Bronchial epithelial cell (primary cell): Measurements from ENCODE around the gene ZBTB8B. TPM values are rescaled to one million over a fixed set of nuclear protein-coding genes. Genes with fewer than 3 reads are reported as not detected.

Experiments used
- DNase-seq: peaks from one replicate; pipeline ENCODE4 v3.0.0-alpha.2; 2010; ENCODE audit warnings: low read depth
- FAIRE-seq: peaks from 2 replicates; lab custom pipeline; 2011; peaks lifted over from hg19 to GRCh38; lab: Jason Lieb, UNC
- H3K27me3 ChIP-seq: 2 replicates; pipeline ENCODE4 v1.5.1; 2011; ENCODE audit warnings: low read length; ENCODE audit not compliant: control insufficient read depth, insufficient read depth
- H3K36me3 ChIP-seq: 2 replicates; pipeline ENCODE4 v1.5.1; 2011; ENCODE audit warnings: low read length; ENCODE audit not compliant: control insufficient read depth, insufficient read depth
- H3K4me3 ChIP-seq: 2 replicates; pipeline ENCODE4 v1.5.1; 2011; ENCODE audit warnings: mild to moderate bottlenecking, low read depth, low read length, control low read depth
- total RNA-seq: library from RNA; depleted of rRNA; stranded (reverse); fragments of >200 nt; gene quantifications from 2 replicates; pipeline ENCODE4 v1.2.1, GENCODE V29; 2014
- TF ChIP-seq, protein P1 (sequence below): IDR thresholded peaks from 2 replicates; pipeline ENCODE4 v1.5.1; 2011; ENCODE audit warnings: mild to moderate bottlenecking, moderate library complexity, low read length, control low read depth, inconsistent platforms; ENCODE audit not compliant: insufficient read depth, severe bottlenecking

Gene ZBTB8B
- total RNA-seq: not detected in 2 replicates

DNA sequence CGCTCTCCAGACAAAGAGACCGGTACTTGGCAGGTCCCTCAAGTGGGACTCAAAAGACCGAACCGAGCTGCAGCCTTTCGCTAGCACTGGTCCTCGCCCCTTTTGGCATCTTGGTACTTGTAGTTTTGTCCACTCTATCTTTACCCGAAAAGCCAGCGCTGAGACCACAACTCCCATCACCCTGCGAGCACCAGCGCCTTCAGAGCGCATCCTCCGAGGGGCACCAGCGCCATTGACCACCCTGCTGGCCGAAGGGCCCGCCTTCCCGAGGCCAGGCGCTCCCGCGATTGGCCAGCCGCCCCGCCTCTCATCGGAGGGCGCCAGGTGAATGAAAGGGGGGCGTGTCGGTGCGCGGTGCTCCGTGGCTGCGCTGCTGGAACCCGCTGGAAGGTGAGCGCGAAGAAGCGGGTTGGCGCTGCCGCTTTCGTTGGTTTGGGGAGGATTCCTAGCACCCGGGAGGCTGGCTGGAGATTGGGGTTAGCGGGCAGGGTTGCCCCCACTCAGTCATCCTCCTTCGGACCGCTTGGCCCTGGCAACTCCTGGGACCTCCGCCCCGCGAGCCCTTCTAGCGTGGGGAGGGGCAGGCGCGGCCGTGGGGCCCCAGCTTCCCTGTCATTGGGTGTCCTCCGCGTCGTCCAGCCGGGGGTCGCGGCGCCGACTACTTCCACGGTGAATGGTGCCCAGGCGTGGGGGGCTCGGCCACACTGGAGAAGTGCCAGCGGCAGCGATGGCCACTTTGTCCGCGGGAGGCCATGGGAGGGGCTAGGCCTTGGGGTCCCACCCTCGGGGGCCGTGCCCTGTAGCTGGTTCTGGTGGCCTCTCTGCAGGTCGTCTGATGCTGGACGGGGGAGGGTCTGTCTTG is at the start of gene ZBTB8B:
Gene ZBTB8B (plus strand): TSS at position 357 of the 862 bp plus-strand sequence. CDS start 5,553 bp downstream, outside the sequence.
- TF ChIP-seq, protein P1, sequence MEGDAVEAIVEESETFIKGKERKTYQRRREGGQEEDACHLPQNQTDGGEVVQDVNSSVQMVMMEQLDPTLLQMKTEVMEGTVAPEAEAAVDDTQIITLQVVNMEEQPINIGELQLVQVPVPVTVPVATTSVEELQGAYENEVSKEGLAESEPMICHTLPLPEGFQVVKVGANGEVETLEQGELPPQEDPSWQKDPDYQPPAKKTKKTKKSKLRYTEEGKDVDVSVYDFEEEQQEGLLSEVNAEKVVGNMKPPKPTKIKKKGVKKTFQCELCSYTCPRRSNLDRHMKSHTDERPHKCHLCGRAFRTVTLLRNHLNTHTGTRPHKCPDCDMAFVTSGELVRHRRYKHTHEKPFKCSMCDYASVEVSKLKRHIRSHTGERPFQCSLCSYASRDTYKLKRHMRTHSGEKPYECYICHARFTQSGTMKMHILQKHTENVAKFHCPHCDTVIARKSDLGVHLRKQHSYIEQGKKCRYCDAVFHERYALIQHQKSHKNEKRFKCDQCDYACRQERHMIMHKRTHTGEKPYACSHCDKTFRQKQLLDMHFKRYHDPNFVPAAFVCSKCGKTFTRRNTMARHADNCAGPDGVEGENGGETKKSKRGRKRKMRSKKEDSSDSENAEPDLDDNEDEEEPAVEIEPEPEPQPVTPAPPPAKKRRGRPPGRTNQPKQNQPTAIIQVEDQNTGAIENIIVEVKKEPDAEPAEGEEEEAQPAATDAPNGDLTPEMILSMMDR: no peak
- Histone ChIP-seq H3K36me3 (no peaks in the 10 kb centered on the region), H3K4me3 (peak within 1 kb of the TSS; percentile 31), H3K27me3 (peaks cover 6% of the 10 kb centered on the region)
- no peak for FAIRE-seq
- DNase-seq: peak; percentile 35

DNA sequence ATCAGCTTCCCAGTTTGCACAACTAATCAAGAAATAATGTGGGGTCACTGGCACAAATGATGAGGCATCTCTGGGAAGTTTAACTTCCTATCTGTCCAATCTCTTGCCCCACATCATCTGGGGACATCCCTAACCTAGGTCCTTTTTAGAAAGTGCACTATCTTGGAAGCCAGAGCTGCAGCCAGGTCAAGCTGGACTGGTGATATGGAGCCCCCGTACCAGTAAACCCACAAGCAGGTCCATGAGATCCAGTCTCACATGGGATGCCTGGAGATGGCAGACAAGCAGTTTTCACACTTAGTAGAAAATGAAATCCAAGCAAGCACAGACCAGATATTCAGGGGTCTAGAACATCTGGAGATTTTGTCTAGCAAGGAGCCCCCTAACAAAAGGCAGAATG is 43.1 kb upstream of the ZBTB8B start:
- DNase-seq: no peak
- no peaks in the 10 kb centered on the region for H3K36me3 ChIP-seq
- H3K27me3 ChIP-seq: peaks cover 3% of the 10 kb centered on the region
- H3K4me3 ChIP-seq: no peak overlapping the region
- peak; percentile 7 for FAIRE-seq
- TF ChIP-seq, protein P1: no peak

DNA sequence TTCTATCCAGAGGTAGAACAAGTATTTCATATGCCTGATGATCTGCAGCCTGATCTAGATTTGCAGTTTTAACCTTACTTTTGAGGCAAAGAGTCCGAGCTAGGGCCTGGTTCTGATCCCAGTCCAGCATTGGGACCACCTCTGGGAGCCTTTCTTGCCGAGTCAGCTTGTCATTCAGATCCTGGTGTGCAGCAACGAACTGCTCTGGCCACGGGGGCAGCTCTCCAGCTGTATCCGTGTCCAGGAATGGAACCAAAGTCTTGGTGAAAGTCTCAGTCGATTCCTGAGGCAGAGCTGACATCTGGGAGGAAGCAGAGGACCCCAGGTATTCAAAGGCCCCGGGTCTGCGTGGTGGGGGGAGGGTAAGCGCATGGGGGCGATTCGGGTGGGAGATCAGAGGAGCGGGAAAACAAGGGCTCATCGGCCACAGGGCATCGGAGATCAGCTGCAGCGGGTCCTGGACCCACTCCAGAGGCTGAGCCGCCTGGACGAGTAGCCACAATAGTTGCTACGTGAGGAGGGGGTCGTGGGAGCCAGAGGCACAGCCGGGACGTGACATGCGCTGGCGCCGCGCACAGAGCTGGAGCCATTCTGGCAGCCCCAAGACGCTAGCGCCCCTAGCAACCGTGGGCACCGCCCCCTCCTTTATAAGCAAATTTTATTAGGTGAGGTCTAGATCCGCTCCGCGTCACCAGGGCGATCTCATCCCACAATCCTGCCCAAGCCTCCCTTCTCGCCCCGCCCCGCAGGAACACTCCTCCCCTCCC is 38.2 kb upstream of the ZBTB8B start:
- no peak for FAIRE-seq
- peak; percentile 17 for DNase-seq
- Histone ChIP-seq H3K36me3 (no peaks in the 10 kb centered on the region), H3K4me3 (no peak overlapping the region), H3K27me3 (peaks cover 5% of the 10 kb centered on the region)
- TF ChIP-seq, protein P1: no peak

DNA sequence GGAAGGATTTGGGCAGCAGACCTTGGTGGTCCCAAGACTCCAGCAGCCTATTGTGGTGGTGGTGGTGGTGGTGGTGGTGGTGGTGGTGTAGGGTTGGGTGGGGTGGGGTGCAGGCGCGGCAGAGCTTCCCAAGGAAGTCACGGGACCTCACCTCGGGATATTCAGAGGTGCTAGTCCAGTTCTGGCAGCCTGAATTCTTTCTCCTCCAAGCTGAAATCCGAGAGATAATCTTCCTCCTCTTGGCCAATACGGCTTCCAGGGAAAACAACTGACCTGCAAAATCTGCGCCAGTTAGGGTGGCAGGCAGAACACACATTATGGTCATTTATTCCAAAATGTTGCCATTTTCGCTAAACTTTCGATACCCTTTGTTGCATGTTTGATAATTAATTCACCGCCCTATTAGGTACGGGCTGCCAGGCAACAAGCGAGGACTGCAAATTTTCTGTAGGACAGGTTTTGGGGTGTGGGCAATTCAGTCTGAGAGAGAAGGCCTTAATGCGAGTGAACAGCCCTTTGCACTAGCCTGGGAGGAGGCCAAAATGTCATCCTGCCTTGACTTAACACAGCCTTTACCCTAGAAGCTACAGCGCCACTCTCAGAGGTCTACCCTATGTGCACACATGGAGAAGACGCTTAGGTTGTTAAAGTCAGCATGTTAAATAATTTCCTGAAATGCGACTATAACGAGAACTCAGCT is 37.5 kb upstream of the ZBTB8B start:
- FAIRE-seq (no peak), DNase-seq (no peak)
- Histone ChIP-seq H3K27me3 (peaks cover 5% of the 10 kb centered on the region), H3K36me3 (no peaks in the 10 kb centered on the region), H3K4me3 (no peak overlapping the region)
- TF ChIP-seq, protein P1: no peak

DNA sequence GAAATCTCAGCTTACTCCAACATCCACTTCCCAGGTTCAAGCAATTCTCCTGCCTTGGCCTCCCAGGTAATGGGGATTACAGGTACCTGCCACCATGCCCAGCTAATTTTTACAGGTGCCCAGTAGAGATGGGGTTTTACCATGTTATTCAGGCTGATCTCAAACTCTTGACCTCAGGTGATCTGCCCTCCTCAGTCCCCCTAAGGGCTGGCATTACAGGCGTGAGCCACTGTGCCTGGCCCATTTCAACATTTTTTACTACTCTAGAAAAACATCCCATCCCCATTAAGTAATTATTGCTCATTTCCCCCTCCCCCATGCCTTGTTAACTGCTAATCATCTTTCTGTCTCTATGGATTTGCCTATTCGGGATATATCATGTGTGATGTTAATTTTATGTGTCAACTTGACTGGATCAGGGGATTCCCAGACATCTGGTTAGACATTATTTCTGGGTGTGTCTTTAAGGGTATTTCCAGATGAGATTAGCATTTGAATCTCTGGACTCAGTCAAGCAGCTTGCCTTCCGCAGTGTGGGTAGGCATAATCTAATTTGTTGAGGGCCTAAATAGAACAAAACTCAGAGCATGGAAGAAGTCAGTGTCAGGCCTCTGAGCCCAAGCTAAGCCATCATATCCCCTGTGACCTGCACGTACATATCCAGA is 33.0 kb upstream of the ZBTB8B start:
- FAIRE-seq (no peak), DNase-seq (peak; percentile 20)
- Histone ChIP-seq H3K36me3 (no peaks in the 10 kb centered on the region), H3K27me3 (peaks cover under 1% of the 10 kb centered on the region), H3K4me3 (no peak overlapping the region)
- TF ChIP-seq, protein P1: no peak
